Keratinocyte (primary cell): ENCODE data around the gene SAXO1.

ENCODE experiments used
- CTCF ChIP-seq, 3 experiments: IDR thresholded peaks in 1 of 3; conservative IDR thresholded peaks in 1 of 3; optimal IDR thresholded peaks in 1 of 3; 2 replicates in 2 of 3; 3 replicates in 1 of 3; pipeline versions ENCODE3 to v1.5.1; 2011; ENCODE audit warnings: low read length in 3 of 3, mild to moderate bottlenecking in 3 of 3, moderate library complexity in 2 of 3, control low read depth in 1 of 3, inconsistent platforms in 1 of 3; ENCODE audit not compliant: insufficient read depth in 2 of 3; ENCODE audit errors: extremely low read depth in 1 of 3
- EZH2 ChIP-seq: IDR thresholded peaks from one replicate; pipeline ENCODE4 v1.6.1; 2012; ENCODE audit warnings: inconsistent platforms, mild to moderate bottlenecking, low read length, moderate library complexity

DNA sequence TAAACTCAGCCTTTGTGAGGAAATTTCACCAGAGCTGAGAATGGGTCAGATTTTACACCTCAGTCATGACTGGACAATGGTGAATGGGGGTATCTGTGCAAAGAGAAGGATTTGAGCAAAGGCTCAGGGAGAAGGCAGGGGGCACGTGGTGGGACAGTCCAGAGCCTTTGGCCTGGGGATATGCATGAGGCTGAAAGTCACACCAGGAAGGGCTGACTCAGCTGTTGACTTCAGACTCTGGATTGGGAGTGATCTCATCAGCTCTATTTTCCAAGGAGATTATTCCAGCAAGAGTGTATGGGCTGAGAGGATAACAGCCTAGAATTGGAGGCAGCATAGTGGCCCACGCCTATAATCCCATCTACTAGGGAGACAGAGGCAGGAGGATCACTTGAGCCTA is 53.6 kb downstream of the SAXO1 start:
- no peak for TF ChIP-seq CTCF (optimal IDR thresholded peaks at IDR 0.05 in 1 of 3, IDR thresholded peaks at IDR 0.05 in 1 of 3, conservative IDR thresholded peaks at IDR 0.05 in 1 of 3; ENCODE audit: extremely low read depth in 1 of 3, insufficient read depth in 2 of 3, low read length in 3 of 3)
- TF ChIP-seq EZH2 = no peak
